Endothelial cell (in vitro differentiated cells): ENCODE measurements around the gene PAM. TPM values are rescaled to one million over a fixed set of nuclear protein-coding genes. Genes with fewer than 3 reads are reported as not detected.

ENCODE experiments used
- DNase-seq: peaks from one replicate; pipeline ENCODE4 v3.0.0; 2021; ENCODE audit warnings: low spot score
- H3K27ac Mint-ChIP-seq: one replicate; pipeline ENCODE4 v1.8.0; 2021; ENCODE audit warnings: mixed read lengths, inconsistent platforms; ENCODE audit not compliant: unreplicated experiment
- H3K27me3 Mint-ChIP-seq: one replicate; pipeline ENCODE4 v1.8.0; 2021; ENCODE audit warnings: mild to moderate bottlenecking, moderate library complexity, mixed read lengths, inconsistent platforms; ENCODE audit not compliant: unreplicated experiment
- H3K36me3 Mint-ChIP-seq: one replicate; pipeline ENCODE4 v1.8.0; 2021; ENCODE audit warnings: mild to moderate bottlenecking, low read depth, mixed read lengths, inconsistent platforms; ENCODE audit not compliant: unreplicated experiment
- H3K4me1 Mint-ChIP-seq: one replicate; pipeline ENCODE4 v1.8.0; 2021; ENCODE audit warnings: mild to moderate bottlenecking, mixed read lengths, inconsistent platforms; ENCODE audit not compliant: unreplicated experiment
- H3K4me3 Mint-ChIP-seq: one replicate; pipeline ENCODE4 v1.8.0; 2021; ENCODE audit warnings: mild to moderate bottlenecking, mixed read lengths, inconsistent platforms; ENCODE audit not compliant: unreplicated experiment
- H3K9me3 Mint-ChIP-seq: one replicate; pipeline ENCODE4 v1.8.0; 2021; ENCODE audit warnings: mixed read lengths, inconsistent platforms; ENCODE audit not compliant: unreplicated experiment
- CTCF ChIP-seq: fragments of 200-600 bp; sonication (generic); IDR thresholded peaks from one replicate; pipeline ENCODE4 v1.5.0; 2021; ENCODE audit warnings: antibody characterized with exemption; ENCODE audit not compliant: unreplicated experiment
- total RNA-seq: library from RNA; stranded (reverse); fragmentation: NEBNext Ultra II Directional; extraction: Animal tissue kit (Norgen Biotek cat#: 25700); gene quantifications from one replicate; pipeline ENCODE4 v1.2.1, GENCODE V29; 2021; ENCODE audit not compliant: unreplicated experiment

The PAM gene
- total RNA-seq, 1 donor from 2014 or later: 255 TPM

GRCh38 chr5:102957141-102957540 lies 202.0 kb downstream of the PAM start:
- no peak for TF ChIP-seq CTCF
- H3K36me3 Mint-ChIP-seq: no peaks in the 10 kb centered on the region
- DNase-seq: no peak
- H3K27me3 Mint-ChIP-seq: no peaks in the 10 kb centered on the region
- no peak overlapping the region for H3K4me3 Mint-ChIP-seq
- H3K9me3 Mint-ChIP-seq: no peaks in the 10 kb centered on the region
- no peak overlapping the region for H3K27ac Mint-ChIP-seq
- no peaks in the 10 kb centered on the region for H3K4me1 Mint-ChIP-seq

GRCh38 chr5:102958481-102959011 lies 203.4 kb downstream of the PAM start:
- DNase-seq: no peak
- Mint-ChIP-seq H3K27me3 (no peaks in the 10 kb centered on the region), H3K27ac (peak overlapping the region; percentile 10), H3K4me3 (no peak overlapping the region), H3K36me3 (no peaks in the 10 kb centered on the region), H3K4me1 (no peaks in the 10 kb centered on the region), H3K9me3 (no peaks in the 10 kb centered on the region)
- no peak for TF ChIP-seq CTCF

- no peak for DNase-seq
- Mint-ChIP-seq H3K27me3 (no peaks in the 10 kb centered on the region), H3K4me3 (no peak overlapping the region), H3K36me3 (no peaks in the 10 kb centered on the region), H3K27ac (no peak overlapping the region), H3K9me3 (no peaks in the 10 kb centered on the region), H3K4me1 (no peaks in the 10 kb centered on the region)
- TF ChIP-seq CTCF: no peak
Observed at GRCh38 chr5:102959055-102959454, 203.9 kb downstream of the PAM start.

GRCh38 chr5:102961671-102962070 lies 206.6 kb downstream of the PAM start:
- Mint-ChIP-seq H3K4me3 (no peak overlapping the region), H3K9me3 (no peaks in the 10 kb centered on the region)
- no peak for DNase-seq

GRCh38 chr5:102965653-102966052 lies 210.5 kb downstream of the PAM start:
- H3K36me3 Mint-ChIP-seq: peaks cover 11% of the 10 kb centered on the region
- no peaks in the 10 kb centered on the region for H3K9me3 Mint-ChIP-seq
- TF ChIP-seq CTCF: no peak
- H3K27ac Mint-ChIP-seq: no peak overlapping the region
- H3K27me3 Mint-ChIP-seq: no peaks in the 10 kb centered on the region
- DNase-seq: no peak
- H3K4me3 Mint-ChIP-seq: no peak overlapping the region
- H3K4me1 Mint-ChIP-seq: no peaks in the 10 kb centered on the region

More at GRCh38 chr5:102961671-102962070, 206.6 kb downstream of the PAM start:
- no peaks in the 10 kb centered on the region for H3K27me3 Mint-ChIP-seq
- no peaks in the 10 kb centered on the region for H3K4me1 Mint-ChIP-seq
- TF ChIP-seq CTCF: no peak
- no peak overlapping the region for H3K27ac Mint-ChIP-seq
- no peaks in the 10 kb centered on the region for H3K36me3 Mint-ChIP-seq
